Measurements from ENCODE around the gene PTPRZ1. TPM values are rescaled to one million over a fixed set of nuclear protein-coding genes. Genes with fewer than 3 reads are reported as not detected.

The PTPRZ1 gene
- total and polyA plus RNA-seq, 2 donors from 2014 or later = 0.17 to 0.98 TPM

DNA sequence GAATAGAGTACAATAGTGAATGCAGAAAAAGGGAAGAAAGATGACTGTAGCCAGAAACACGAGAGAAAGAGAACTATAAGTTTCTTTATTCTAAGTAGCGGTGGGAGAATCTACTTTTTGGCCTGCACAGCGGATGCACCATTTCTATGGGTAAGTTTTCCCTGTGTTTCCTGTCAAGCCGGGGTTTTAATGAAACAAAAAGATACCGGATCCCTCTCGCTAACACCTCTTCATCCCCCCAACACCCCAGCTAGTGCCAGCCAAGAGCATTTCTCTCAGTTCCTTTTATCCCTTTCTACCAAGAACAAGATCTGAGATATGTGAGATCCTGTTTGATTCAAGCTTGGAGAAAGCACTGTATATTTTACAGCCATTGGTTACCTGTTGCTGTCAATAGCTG is 14.7 kb downstream of the PTPRZ1 start:
- Histone ChIP-seq H3K9ac (ENCODE audit: low read length in 3 of 3) (no peak overlapping the region), H3K9me3 (ENCODE audit: control insufficient read depth in 2 of 3, insufficient read depth in 1 of 3, low read length in 3 of 3) (no peaks in the 10 kb centered on the region), H3K4me3 (ENCODE audit: low read length in 3 of 3) (no peak overlapping the region), H3K4me1 (ENCODE audit: control insufficient read depth in 2 of 3, insufficient read depth in 2 of 3, low read depth in 1 of 3, low read length in 3 of 3) (no peaks in the 10 kb centered on the region), H3K27me3 (ENCODE audit: control insufficient read depth, insufficient read depth, low read length) (no peaks in the 10 kb centered on the region), H3K27ac (ENCODE audit: low read depth in 2 of 2, low read length in 2 of 2) (no peak overlapping the region), H3K36me3 (ENCODE audit: control insufficient read depth in 2 of 3, insufficient read depth in 3 of 3, low read length in 3 of 3) (no peaks in the 10 kb centered on the region)
- TF ChIP-seq, protein P1, sequence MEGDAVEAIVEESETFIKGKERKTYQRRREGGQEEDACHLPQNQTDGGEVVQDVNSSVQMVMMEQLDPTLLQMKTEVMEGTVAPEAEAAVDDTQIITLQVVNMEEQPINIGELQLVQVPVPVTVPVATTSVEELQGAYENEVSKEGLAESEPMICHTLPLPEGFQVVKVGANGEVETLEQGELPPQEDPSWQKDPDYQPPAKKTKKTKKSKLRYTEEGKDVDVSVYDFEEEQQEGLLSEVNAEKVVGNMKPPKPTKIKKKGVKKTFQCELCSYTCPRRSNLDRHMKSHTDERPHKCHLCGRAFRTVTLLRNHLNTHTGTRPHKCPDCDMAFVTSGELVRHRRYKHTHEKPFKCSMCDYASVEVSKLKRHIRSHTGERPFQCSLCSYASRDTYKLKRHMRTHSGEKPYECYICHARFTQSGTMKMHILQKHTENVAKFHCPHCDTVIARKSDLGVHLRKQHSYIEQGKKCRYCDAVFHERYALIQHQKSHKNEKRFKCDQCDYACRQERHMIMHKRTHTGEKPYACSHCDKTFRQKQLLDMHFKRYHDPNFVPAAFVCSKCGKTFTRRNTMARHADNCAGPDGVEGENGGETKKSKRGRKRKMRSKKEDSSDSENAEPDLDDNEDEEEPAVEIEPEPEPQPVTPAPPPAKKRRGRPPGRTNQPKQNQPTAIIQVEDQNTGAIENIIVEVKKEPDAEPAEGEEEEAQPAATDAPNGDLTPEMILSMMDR (IDR thresholded peaks at IDR 0.05; ENCODE audit: borderline replicate concordance, extremely low read depth, insufficient read depth) = no peak
- FAIRE-seq (no peak), DNase-seq (no peak)
- intact Hi-C loops (cut with DNase I) = loop anchor here (10.0 kb wide), 1 partner anchor 57 kb away; no protein-coding TSS in a partner anchor

DNA sequence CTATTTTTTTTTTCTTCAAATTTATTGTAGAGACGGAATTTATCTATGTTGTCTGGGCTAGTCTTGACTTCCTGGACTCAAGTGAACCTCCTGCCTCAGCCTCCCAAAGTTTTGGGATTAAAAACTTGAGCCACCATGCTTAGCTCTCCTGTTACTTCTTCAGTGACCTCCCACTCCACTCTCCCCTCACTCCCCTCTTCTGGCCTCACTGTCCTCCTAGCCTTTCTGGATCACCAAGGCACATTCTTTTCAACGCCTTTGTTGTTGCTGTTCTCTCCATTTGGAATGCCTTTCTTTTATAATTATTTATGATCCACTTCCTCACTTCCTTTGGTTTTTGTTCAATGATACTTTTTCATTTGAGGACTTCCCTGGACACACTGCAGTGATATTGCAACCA is 17.9 kb downstream of the PTPRZ1 start:
- DNase-seq (no peak), FAIRE-seq (no peak)
- TF ChIP-seq, protein P1 (IDR thresholded peaks at IDR 0.05; ENCODE audit: borderline replicate concordance, extremely low read depth, insufficient read depth) = no peak
- Histone ChIP-seq H3K4me3 (ENCODE audit: low read length in 3 of 3) (no peak overlapping the region), H3K36me3 (ENCODE audit: control insufficient read depth in 2 of 3, insufficient read depth in 3 of 3, low read length in 3 of 3) (no peaks in the 10 kb centered on the region), H3K4me1 (ENCODE audit: control insufficient read depth in 2 of 3, insufficient read depth in 2 of 3, low read depth in 1 of 3, low read length in 3 of 3) (no peaks in the 10 kb centered on the region), H3K9me3 (ENCODE audit: control insufficient read depth in 2 of 3, insufficient read depth in 1 of 3, low read length in 3 of 3) (no peaks in the 10 kb centered on the region), H3K9ac (ENCODE audit: low read length in 3 of 3) (no peak overlapping the region), H3K27ac (ENCODE audit: low read depth in 2 of 2, low read length in 2 of 2) (no peak overlapping the region), H3K27me3 (ENCODE audit: control insufficient read depth, insufficient read depth, low read length) (no peaks in the 10 kb centered on the region)
- intact Hi-C loops (cut with DNase I) = no loop called here

DNA sequence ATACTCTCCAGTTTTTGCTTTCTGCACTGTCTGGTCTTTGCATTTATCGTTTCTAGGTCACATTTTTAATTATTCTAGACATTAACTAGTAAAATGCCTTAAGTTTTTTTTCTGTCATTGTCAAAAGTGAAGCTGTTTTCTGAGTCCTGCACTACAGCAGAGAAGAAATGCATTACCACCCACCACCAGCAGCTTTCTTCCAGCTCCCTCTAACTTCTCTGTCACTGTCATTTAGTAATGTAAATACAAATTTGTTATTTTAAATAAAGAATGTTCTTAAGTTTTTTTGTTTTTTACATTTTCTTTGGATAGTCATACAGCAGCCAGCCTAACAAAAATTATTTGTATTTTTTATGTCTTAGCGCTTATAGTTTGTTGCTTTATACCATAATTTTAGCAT is 18.8 kb downstream of the PTPRZ1 start:
- TF ChIP-seq, protein P1 (IDR thresholded peaks at IDR 0.05; ENCODE audit: borderline replicate concordance, extremely low read depth, insufficient read depth) = no peak
- Histone ChIP-seq H3K27ac (ENCODE audit: low read depth in 2 of 2, low read length in 2 of 2) (no peak overlapping the region), H3K9me3 (ENCODE audit: control insufficient read depth in 2 of 3, insufficient read depth in 1 of 3, low read length in 3 of 3) (no peaks in the 10 kb centered on the region), H3K27me3 (ENCODE audit: control insufficient read depth, insufficient read depth, low read length) (no peaks in the 10 kb centered on the region), H3K36me3 (ENCODE audit: control insufficient read depth in 2 of 3, insufficient read depth in 3 of 3, low read length in 3 of 3) (no peaks in the 10 kb centered on the region), H3K4me3 (ENCODE audit: low read length in 3 of 3) (no peak overlapping the region), H3K4me1 (ENCODE audit: control insufficient read depth in 2 of 3, insufficient read depth in 2 of 3, low read depth in 1 of 3, low read length in 3 of 3) (no peaks in the 10 kb centered on the region), H3K9ac (ENCODE audit: low read length in 3 of 3) (no peak overlapping the region)
- DNase-seq (no peak), FAIRE-seq (no peak)
- intact Hi-C loops (cut with DNase I) = no loop called here

DNA sequence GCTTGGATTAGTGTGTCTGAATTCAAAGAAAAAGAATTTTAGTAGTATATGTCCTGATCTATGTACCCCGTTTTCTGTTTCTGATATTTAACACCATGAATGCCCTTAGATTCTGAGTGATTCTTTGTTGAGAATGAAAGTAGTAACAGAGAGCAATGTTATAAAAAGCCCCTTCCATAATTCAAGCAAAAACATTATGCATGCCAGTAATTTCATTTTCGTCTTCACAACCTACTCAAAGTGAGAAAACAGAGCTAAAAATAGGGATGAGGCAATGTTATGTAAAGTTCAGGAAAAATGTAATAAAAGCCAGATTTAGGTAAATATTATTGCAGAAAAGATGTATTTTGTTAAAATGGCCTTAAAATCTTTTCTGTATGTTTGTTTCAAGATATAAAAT is 28.1 kb downstream of the PTPRZ1 start:
- H3K27me3 ChIP-seq (ENCODE audit: control insufficient read depth, insufficient read depth, low read length) = no peaks in the 10 kb centered on the region
- FAIRE-seq (no peak), DNase-seq (no peak)
- no peaks in the 10 kb centered on the region for H3K9me3 ChIP-seq (ENCODE audit: control insufficient read depth in 2 of 3, insufficient read depth in 1 of 3, low read length in 3 of 3)
- no peaks in the 10 kb centered on the region for H3K36me3 ChIP-seq (ENCODE audit: control insufficient read depth in 2 of 3, insufficient read depth in 3 of 3, low read length in 3 of 3)
- no peak overlapping the region for H3K4me3 ChIP-seq (ENCODE audit: low read length in 3 of 3)
- H3K4me1 ChIP-seq (ENCODE audit: control insufficient read depth in 2 of 3, insufficient read depth in 2 of 3, low read depth in 1 of 3, low read length in 3 of 3) = no peaks in the 10 kb centered on the region
- intact Hi-C loops (cut with DNase I) = no loop called here
- H3K9ac ChIP-seq (ENCODE audit: low read length in 3 of 3) = no peak overlapping the region
- H3K27ac ChIP-seq (ENCODE audit: low read depth in 2 of 2, low read length in 2 of 2) = no peak overlapping the region
- TF ChIP-seq, protein P1 (IDR thresholded peaks at IDR 0.05; ENCODE audit: borderline replicate concordance, extremely low read depth, insufficient read depth) = no peak

Data from kidney (tissue), 14 donors.